ENCODE measurements around the gene JMJD4. TPM values are rescaled to one million over a fixed set of nuclear protein-coding genes. Genes with fewer than 3 reads are reported as not detected.
A peak's percentile ranks its signal among the peaks of the same experiment; 100 is the strongest.

Gene JMJD4
- total RNA-seq, 1 donor from 2014 or later, result 28.3 TPM

DNA sequence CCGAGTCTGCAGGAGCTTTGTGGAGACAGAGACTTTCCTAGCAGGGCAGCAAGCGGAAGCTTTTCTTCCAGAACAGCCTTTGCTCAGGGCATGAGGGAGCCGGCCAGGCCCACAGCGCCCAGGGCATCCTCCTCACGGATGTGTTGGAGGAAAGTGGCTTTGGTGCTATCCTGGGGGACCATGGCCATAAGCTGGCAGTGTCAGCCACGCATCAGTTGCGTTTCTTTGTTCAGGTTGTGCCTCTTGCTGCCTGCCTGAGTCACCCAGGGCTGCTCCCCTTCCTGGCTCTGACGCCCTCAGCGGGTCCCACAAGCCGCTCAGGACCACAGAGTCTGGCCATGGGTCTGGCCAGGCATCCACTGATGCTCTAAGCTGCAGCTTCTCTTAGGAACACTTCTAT is 40.7 kb upstream of the JMJD4 start:
- Mint-ChIP-seq H3K27me3 (ENCODE audit: low read depth) (no peaks in the 10 kb centered on the region), H3K36me3 (ENCODE audit: low read depth) (no peaks in the 10 kb centered on the region), H3K4me1 (peaks cover 5% of the 10 kb centered on the region), H3K4me3 (no peak overlapping the region), H3K27ac (ENCODE audit: unreplicated experiment) (peak overlapping the region; percentile 50), H3K9me3 (no peaks in the 10 kb centered on the region)
- no peak for TF ChIP-seq CTCF (conservative IDR thresholded peaks at IDR 0.05)
- DNase-seq (ENCODE audit: low read depth, low spot score), result no peak

DNA sequence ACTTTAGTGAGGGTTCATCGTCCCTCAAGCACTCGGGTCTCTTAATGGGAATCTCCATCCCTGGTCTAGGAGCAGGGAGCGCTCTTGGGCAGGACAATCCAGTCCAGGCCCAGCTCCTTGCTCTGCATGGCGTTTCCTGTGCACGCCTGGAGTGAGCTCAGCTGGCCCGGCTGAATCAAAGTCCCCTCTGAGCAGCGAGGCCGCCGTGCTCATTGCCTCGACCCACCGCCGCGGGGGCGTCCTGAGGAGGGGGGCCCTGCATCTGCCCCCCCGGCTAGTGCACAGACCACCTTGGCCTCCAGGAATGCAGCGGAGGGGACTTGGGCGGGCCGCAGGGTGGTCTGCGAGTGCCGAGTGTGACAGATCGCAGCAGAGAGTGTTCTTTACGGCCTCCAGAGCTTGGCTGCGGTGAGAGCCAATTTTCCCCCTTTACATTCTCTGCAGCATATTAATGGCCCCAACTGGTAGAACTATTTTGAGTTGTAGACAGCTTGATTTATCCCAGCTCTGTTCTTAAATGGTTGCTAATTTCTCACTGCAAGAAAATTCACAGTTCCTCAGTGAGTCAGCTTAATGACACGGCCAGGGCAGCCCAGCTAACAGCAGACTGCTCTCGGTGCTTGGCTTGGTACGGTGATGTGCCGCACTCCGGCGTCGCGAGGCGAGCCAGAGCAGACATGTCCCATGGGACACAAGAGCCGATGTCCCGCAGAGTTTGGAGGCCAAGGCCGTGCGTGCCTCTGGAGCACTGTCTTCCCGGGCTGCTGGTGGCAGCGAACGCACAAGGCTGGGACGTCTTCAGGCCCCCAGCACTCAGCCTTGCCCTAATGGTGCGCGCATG is 39.9 kb upstream of the JMJD4 start:
- no peak overlapping the region for H3K27ac Mint-ChIP-seq (ENCODE audit: unreplicated experiment)
- H3K4me1 Mint-ChIP-seq, result peaks cover 5% of the 10 kb centered on the region
- no peaks in the 10 kb centered on the region for H3K27me3 Mint-ChIP-seq (ENCODE audit: low read depth)
- no peak overlapping the region for H3K4me3 Mint-ChIP-seq
- TF ChIP-seq CTCF (conservative IDR thresholded peaks at IDR 0.05), result no peak
- DNase-seq (ENCODE audit: low read depth, low spot score), result no peak
- no peaks in the 10 kb centered on the region for H3K36me3 Mint-ChIP-seq (ENCODE audit: low read depth)
- no peaks in the 10 kb centered on the region for H3K9me3 Mint-ChIP-seq

- no peaks in the 10 kb centered on the region for H3K9me3 Mint-ChIP-seq
- no peak overlapping the region for H3K27ac Mint-ChIP-seq (ENCODE audit: unreplicated experiment)
- no peak for TF ChIP-seq CTCF (conservative IDR thresholded peaks at IDR 0.05)
These were observed 39.1 kb upstream of the JMJD4 start for GRCh38 chr1:227774051-227774731.

GRCh38 chr1:227773558-227773957 is 38.5 kb upstream of the JMJD4 start:
- no peaks in the 10 kb centered on the region for H3K9me3 Mint-ChIP-seq
- no peaks in the 10 kb centered on the region for H3K27me3 Mint-ChIP-seq (ENCODE audit: low read depth)
- H3K36me3 Mint-ChIP-seq (ENCODE audit: low read depth), result no peaks in the 10 kb centered on the region
- no peak for TF ChIP-seq CTCF (conservative IDR thresholded peaks at IDR 0.05)
- H3K27ac Mint-ChIP-seq (ENCODE audit: unreplicated experiment), result no peak overlapping the region
- peaks cover 5% of the 10 kb centered on the region for H3K4me1 Mint-ChIP-seq
- DNase-seq (ENCODE audit: low read depth, low spot score), result no peak
- no peak overlapping the region for H3K4me3 Mint-ChIP-seq

More at GRCh38 chr1:227774051-227774731, 39.1 kb upstream of the JMJD4 start:
- H3K36me3 Mint-ChIP-seq (ENCODE audit: low read depth), result no peaks in the 10 kb centered on the region
- no peak overlapping the region for H3K4me3 Mint-ChIP-seq
- no peak for DNase-seq (ENCODE audit: low read depth, low spot score)
- H3K4me1 Mint-ChIP-seq, result peaks cover 5% of the 10 kb centered on the region
- no peaks in the 10 kb centered on the region for H3K27me3 Mint-ChIP-seq (ENCODE audit: low read depth)

GRCh38 chr1:227771771-227772170 is 36.7 kb upstream of the JMJD4 start:
- H3K27ac Mint-ChIP-seq (ENCODE audit: unreplicated experiment), result no peak overlapping the region
- peaks cover 5% of the 10 kb centered on the region for H3K4me1 Mint-ChIP-seq
- no peak for TF ChIP-seq CTCF (conservative IDR thresholded peaks at IDR 0.05)
- H3K27me3 Mint-ChIP-seq (ENCODE audit: low read depth), result no peaks in the 10 kb centered on the region
- no peaks in the 10 kb centered on the region for H3K9me3 Mint-ChIP-seq
- DNase-seq (ENCODE audit: low read depth, low spot score), result no peak
- H3K4me3 Mint-ChIP-seq, result no peak overlapping the region
- peaks cover 6% of the 10 kb centered on the region for H3K36me3 Mint-ChIP-seq (ENCODE audit: low read depth)
